ENCODE data around the gene CENPE.
"Not testable (repeated sequence)": the region's sequence is repeated elsewhere in the genome, so short reads cannot be mapped to it uniquely, and the experiment has no call there.

CENPE gene, protein sequence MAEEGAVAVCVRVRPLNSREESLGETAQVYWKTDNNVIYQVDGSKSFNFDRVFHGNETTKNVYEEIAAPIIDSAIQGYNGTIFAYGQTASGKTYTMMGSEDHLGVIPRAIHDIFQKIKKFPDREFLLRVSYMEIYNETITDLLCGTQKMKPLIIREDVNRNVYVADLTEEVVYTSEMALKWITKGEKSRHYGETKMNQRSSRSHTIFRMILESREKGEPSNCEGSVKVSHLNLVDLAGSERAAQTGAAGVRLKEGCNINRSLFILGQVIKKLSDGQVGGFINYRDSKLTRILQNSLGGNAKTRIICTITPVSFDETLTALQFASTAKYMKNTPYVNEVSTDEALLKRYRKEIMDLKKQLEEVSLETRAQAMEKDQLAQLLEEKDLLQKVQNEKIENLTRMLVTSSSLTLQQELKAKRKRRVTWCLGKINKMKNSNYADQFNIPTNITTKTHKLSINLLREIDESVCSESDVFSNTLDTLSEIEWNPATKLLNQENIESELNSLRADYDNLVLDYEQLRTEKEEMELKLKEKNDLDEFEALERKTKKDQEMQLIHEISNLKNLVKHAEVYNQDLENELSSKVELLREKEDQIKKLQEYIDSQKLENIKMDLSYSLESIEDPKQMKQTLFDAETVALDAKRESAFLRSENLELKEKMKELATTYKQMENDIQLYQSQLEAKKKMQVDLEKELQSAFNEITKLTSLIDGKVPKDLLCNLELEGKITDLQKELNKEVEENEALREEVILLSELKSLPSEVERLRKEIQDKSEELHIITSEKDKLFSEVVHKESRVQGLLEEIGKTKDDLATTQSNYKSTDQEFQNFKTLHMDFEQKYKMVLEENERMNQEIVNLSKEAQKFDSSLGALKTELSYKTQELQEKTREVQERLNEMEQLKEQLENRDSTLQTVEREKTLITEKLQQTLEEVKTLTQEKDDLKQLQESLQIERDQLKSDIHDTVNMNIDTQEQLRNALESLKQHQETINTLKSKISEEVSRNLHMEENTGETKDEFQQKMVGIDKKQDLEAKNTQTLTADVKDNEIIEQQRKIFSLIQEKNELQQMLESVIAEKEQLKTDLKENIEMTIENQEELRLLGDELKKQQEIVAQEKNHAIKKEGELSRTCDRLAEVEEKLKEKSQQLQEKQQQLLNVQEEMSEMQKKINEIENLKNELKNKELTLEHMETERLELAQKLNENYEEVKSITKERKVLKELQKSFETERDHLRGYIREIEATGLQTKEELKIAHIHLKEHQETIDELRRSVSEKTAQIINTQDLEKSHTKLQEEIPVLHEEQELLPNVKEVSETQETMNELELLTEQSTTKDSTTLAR (N-terminal part only)

DNA sequence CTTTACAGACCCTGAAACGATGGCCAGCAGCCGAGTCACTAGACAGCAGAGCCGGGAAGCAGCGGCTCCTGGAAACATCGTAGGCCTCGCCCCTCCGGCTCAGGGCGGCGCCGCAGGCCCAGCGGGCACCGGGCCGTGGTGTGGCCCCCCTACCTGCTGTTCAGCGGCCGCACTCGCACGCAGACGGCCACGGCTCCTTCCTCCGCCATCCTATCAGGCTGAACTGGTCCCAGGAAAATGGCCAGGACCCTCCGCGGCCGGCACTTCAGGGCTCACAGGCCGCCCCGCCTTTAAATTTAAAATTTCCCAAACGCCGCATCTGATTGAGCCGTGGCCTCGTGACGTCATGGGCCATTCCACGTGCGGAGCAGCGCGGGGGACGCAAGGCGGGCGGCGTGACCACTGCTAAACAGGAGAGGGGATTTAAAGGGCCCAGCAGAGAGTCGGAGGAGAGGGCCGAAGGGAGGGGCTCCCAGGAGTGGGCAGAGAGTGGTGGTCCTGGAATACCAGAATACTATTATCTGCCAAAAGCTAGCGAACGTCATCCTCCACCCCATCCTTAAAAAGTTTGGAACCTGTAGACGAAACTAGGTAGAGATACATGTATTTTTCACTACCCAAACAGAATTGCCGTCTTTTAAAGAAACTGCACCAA, at the start of gene CENPE:
TSS of gene CENPE (minus strand) at position 233 of the 655 bp plus-strand sequence. CDS start at position 209, 24 bp downstream.
- peak; percentile 94 for DNase-seq

DNA sequence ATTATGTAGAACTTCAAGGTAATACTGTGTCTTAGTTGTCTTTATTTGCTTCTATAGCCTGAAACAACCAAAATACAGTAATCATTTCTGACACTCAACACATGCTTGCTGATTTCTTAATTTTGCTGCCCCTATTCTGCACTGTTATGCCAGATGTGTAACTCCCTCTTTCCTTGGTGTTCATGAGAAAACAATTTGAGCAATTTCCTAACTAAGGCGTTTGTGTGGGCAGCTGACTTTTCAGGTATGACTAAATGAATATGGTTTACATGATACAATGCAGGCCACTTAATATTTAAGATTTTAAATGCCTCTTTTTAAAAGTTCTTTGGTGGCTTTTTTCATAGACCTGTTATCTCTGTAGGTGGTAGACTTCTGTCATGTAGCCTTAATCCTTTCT, 46.1 kb upstream of the CENPE start:
- DNase-seq: no peak

DNA sequence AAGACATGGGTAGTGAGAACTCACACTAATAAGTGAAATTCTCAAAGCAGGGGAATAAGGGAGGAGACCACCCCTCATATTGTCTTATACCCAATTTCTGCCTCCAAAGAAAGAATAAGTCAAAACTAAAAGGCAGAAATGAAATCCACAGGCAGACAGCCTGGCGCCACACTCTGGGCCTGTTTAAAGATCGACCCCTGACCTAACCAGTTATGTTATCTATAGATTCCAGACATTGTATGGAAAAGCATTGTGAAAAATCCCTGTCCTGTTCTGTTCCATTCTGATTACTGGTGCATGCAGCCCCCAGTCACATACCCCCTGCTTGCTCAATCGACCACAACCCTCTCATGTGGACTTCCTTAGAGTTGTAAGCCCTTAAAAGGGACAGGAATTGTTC, 32.8 kb upstream of the CENPE start:
- not testable (repeated sequence) for DNase-seq

DNA sequence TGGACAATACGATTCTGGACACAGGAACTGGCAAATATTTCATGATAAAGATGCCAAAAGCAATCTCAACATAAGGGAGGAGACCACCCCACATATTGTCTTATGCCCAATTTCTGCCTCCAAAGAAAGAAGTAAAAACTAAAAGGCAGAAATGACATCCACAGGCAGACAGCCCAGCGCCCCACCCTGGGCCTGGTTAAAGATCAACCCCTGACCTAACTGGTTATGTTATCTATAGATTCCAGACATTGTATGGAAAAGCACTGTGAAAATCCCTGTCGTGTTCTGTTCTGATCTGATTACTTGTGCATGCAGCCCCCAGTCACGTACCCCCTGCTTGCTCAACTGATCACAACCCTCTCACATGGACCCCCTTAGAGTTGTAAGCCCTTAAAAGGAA, 25.4 kb upstream of the CENPE start:
- DNase-seq: not testable (repeated sequence)

DNA sequence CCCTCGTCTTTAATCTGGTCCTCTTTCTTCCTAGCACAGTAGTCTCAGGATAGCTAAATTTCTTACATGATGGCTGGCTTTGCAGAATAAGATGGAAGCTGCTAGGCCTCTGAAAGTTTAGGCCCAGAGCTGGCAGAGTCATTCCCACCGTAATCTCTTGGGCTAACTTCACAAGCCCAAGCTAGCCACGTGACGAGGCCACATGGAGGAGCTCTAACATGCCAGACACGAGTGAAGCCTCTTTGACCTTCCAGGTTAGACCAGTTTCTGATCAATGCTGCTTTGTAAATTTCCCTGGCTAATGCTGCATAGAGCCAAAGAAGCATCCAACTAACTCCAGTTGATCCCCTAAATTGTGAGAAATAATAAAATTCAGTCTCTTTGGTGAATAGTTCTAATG, 9.5 kb upstream of the CENPE start:
- peak; percentile 12 for DNase-seq

DNA sequence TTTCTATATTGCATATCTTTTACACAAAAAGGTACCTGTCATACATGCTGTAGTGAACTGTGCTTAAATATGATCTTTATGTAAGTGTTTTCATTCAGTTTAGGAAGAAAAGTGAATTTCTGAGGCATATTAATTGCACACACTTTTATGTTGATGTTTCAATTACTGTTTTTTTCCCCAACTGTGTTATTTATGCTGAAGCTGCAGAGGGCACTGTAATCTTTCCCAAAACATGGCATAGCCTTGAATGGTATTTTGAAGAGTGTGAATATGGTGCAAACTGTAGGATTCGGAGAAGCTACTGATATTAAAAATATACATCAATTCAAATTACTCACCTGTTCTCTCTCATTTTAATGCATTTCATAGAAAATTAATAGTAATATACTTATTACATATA, 6.0 kb upstream of the CENPE start:
- DNase-seq: peak; percentile 28

DNA sequence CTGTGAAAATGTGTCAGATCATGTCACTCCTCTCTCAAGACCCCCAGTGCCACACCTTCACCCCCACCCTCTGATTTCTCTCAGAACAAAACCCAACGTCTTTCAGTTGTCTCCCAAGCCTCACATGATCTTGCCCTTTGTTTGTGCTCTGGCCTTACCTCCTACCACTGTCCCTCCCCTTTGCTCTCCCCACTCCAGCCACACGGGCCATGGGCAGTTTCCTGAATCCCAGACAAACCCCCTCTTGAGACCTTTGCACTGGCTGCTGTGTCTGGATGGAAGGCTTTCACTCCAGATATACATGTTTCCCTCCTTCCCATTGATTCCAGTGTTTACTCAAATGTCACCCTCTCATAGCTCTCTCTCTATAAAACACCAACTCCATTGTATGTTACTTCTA, 3.6 kb upstream of the CENPE start:
- DNase-seq: no peak

DNA sequence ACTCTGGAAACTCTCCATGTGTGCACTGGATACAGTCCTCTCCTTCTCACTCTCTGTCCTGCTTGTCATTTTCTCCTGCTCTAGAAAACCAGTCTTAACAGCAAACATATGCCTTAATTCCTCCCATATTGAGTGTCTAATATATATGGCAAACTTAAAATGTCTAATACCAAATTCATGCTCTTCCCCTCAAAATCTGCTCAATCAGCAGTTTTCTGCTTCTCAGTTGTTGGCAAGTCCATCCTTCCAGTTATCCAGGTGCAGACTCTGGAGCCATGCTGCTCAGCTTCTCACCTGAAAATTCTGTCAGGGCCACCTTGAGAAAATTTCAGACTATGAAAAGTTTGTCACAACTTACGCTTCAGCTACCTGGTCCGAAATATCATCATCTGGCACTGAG, 3.1 kb upstream of the CENPE start:
- DNase-seq: no peak

DNA sequence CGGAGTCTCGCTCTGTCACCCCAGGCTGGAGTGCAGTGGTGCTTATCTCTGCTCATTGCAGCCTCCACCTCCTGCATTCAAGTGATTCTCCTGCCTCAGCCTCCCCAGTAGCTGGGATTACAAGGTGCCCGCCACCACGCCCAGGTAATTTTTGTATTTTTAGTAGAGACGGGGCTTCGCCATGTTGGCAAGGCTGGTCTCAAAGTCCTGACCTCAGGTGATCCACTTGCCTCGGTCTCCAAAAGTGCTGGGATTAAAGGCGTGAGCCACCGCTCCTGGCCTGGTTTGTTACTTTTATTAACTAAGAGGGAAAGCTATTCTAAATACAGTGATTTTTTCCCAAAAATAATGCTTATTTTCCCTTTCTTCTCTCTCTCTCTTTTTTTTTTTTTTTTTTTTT, 866 bp upstream of the CENPE start:
- DNase-seq: no peak

DNA sequence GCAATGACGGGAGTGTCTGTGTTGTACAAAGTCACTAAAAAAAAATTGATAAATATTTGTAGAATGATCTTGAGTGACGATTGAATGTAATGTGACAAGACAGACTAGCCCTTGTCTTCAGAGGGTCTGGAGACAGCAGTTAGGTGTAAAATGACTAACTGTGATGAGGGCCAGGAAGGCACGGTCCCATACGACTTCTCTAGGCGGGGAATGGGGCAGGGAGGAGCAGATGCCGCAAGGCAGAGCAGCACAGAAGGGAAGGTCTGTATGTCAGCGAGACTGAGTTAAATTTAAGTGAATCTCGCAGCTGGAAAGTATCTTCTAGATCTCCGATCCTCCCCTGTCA, 405 bp downstream of the CENPE start:
- DNase-seq: no peak

DNA sequence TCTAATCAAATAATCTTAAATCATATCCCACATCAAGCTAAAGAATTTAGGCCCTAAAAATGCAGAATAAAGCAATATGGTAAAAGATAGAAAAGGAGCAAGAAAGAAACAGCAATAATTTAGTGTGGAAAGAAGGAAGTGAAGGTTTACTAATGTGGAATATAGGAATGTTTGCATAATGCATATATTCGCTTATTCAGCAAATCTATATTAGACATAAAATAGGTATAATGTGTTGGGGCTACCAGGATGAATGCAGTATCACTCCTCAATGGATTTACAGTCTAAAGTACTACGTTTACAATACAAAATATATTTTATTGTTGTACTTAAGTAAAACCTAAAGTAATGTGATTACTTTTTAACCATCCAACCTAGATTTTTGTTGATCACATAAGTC, 4.7 kb downstream of the CENPE start:
- no peak for DNase-seq

DNA sequence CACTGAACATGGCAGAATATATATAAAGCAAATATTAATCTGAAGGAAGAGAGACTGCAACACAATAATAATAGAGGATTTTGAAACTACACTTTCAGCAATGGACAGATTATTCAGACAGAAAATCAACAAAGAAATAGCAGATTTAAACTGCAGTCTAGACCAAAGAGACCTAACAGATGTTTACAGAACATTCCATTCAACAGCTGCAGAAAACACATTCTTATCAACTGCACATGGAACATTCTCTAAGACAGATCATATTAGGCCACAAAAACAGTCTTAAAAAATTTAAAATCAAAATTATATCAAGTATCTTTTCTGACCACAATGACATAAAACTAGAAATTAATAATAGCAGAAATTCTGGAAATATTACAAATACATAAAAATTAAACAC, 27.1 kb downstream of the CENPE start:
- DNase-seq: no peak

DNA sequence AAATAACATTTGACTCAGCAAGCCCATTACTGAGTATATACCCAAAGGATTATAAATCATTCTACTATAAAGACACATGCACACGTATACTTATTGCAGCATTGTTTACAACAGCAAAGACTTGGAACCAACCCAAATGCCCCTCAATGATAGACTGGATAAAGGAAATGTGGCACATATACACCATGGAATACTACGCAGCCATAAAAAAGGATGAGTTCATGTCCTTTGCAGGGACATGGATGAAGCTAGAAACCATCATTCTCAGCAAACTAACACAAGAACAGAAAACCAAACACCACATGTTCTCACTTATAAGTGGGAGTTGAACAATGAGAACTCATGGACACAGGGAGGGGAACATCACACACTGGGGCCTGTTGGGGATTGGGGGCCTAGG, 28.4 kb downstream of the CENPE start:
- not testable (repeated sequence) for DNase-seq

DNA sequence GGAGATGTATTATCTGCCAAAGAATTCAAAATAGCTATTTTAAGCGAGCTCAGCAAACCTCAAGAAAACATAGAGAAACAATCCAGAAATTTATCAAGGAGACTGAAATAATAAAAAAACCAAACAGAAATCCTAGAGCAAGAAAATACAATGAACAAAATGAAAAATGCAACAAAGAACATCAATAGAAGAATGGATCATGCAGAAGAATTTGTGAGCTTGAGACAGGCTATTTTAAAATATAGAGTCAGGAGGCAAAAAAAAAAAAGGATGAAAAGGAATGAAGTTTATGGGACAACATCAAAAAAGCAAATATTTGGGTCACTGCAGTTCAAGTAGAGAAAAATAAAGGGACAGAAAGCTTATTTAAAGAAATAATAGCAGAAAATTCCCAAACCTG, 29.1 kb downstream of the CENPE start:
- DNase-seq: no peak

DNA sequence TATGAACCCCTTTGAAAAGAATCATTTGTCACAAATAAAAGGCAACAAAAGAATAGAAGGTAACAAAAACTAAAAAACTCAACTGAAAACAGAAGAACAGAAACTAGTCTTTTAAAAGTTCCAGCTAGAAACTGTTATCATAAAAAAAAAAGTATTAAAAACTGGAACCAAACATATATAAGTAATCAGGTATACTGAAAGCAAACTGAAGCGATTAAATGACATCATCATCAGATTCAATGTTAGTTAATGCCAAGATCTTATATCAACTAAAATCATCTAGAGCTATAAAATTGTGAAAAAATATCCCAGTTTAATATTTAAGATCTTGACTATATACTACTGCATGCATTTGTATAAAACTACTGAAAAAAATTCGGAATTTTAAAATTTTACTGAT, 36.0 kb downstream of the CENPE start:
- DNase-seq: no peak

DNA sequence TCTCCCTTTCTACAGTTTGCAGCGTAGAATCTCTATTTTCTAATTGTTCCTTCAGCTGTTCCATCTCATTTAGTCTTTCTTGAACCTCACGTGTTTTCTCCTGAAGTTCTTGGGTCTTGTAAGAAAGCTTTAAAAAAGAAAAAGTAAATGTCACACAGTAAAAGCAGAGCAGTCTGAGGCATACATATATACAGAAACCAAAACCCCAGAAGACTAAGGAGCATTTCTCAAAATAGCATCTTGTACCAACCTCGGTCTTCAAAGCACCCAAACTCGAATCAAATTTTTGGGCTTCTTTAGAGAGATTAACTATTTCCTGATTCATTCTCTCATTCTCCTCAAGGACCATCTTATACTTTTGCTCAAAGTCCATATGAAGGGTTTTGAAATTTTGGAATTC, 39.4 kb downstream of the CENPE start:
- no peak for DNase-seq

DNA sequence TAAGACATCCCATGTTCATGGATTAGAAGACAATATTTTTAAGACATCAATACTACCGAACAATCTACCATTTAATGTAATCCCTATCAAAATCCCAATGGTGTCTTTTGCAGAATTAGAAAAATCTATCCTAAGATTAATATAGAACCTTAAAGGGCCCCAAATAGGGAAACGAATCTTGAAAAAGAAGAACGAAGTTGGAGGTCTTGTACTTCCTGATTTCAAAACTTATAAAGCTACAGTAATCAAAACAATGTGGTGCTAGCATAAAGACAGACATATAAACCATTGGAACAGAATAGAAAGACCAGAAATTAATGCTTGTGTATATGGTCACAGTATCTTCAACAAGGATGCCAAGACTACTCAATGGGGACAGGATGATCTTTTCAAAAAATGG, 42.0 kb downstream of the CENPE start:
- DNase-seq: no peak

DNA sequence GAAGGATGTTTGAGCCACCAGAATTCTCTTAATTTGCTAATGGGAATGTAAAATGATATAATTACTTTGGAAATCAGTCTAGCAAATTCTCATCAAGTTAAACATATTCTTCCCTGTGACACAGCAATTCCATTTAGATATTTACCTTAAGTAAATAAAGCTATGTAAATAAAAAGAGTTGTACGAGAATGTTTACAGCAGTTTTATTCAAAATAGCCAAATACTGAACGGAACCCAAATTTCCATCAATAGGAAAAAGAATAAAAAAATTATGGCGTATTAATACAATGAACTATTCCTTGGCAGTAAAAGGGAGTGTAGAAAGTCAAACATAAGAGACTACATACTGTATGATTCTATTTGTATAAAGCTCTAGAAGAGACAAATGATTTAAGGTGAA, 45.8 kb downstream of the CENPE start:
- DNase-seq: no peak

DNA sequence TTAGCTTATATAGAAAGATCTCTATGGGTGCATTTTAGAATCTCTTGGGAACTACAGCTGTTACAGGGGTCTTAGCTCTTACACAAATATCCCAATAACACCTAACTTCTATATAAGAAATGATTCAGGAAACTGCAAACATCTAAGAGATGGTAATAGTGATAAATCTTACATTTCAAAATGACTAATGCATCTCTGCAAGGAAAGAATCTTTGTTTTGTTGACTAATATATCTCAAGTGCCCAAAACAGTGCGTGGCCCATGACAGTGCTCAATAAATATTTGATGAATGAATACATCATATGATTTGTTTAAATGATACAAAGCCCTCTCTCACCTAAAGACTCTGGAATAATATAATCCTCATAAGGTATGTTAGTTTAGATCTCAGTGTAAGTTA, 47.5 kb downstream of the CENPE start:
- DNase-seq: no peak

DNA sequence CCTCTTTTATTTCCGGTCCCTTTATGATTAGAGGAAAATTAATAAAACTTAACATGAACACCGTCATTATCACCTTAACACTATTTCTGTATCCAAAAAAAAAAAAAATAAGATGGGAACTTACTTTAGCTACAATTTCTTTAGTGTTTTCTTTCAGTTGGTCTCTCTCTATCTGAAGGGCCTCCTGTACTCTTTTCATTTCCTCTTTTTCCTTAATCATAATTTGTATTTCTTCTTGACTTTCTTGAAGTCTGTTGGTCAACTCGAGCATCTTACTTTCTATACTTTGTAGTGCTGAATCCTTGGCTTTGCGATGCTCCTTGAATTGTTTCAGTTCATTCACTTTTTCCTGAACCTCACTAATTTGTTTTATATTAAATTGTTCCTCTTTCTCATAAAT, 53.2 kb downstream of the CENPE start:
- DNase-seq: no peak

DNA sequence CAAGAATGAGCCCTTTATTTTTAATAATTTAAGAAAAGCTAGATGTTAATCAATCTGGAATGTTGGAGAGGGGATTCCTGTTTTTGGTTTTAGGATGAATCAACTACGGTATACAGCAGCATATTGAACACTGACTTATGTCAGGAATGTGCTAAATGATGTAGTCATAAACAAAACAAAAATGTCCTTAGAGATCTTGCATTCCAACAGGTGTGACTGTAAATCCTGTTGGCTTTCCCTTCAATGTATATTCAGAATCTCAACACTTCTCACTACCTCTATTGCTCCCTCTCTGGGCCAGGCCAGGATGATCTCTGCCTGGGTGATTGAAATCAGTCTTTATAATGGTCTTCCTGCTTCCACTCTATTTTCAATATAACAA, 60.7 kb downstream of the CENPE start:
- no peak for DNase-seq

DNA sequence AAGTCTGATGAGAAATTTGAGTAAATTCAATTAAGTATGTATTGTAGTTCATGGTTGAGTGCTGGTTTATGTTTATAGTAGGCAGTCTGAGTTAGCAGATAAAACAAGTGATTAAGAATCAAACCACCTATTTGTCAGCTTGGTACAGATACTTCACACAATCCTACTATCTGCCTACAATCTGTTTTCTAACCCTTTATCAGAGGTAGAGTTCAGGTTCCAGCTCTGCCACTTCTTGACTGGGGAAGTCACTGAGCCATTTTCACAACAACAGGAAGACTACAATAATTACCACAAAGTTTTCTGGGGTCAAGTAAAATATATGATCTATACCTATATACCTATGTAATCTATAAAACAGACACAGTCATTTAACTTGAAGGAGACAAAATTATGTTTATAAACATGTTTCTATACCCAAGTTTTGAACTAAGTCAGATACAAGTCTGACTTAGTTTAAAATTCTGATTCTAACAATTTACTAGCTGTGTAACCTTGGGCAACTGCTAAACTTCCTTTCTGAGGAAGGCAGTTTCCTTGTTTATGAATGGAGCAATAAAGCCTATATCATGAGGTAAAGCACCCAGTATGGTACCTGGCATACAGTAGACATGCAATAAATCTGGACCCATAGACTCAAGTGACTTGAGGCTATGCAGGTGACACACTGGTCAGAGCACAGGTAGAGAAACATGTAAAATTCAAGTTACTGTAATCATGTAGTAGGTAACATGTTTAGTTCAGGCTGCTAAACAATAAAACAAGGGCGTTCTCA, 61.3 kb downstream of the CENPE start:
- peak; percentile 3 for DNase-seq
